NB4 (cell line): ENCODE data around the gene CEBPZOS.

Experiments used
- DNase-seq: peaks from one replicate; pipeline ENCODE4 v3.0.0; 2010; ENCODE audit warnings: low read depth
- H3K4me3 ChIP-seq: one replicate; pipeline ENCODE4 v1.5.1; 2011; ENCODE audit warnings: mild to moderate bottlenecking, low read depth, low read length, moderate library complexity
- CTCF ChIP-seq: IDR thresholded peaks from one replicate; pipeline ENCODE4 v1.5.1; 2012; ENCODE audit warnings: low read depth, low read length
- MAX ChIP-seq: IDR thresholded peaks from 2 replicates; pipeline ENCODE4 v1.6.1; 2011; ENCODE audit warnings: low read depth, low read length
- MYC ChIP-seq: IDR thresholded peaks from 2 replicates; pipeline ENCODE4 v1.6.1; 2011; ENCODE audit warnings: low read depth, low read length
- POLR2A ChIP-seq: IDR thresholded peaks from 2 replicates; pipeline ENCODE4 v1.6.1; 2011; ENCODE audit warnings: mild to moderate bottlenecking; ENCODE audit not compliant: insufficient read length; ENCODE audit errors: extremely low read depth

Gene CEBPZOS

GRCh38 chr2:37156071-37156856 lies 40.0 kb upstream of the CEBPZOS start:
- peak; percentile 58 for DNase-seq
- H3K4me3 ChIP-seq = peak overlapping the region; percentile 93
- TF ChIP-seq MAX = no peak
- TF ChIP-seq POLR2A = no peak
- no peak for TF ChIP-seq MYC
- TF ChIP-seq CTCF = no peak

GRCh38 chr2:37156857-37157714 lies 39.2 kb upstream of the CEBPZOS start, which contains the start of gene EIF2AK2:
Gene EIF2AK2 (minus strand): TSS chr2:37156980. CDS start chr2:37147806, 9,174 bp downstream.
- peak within 1 kb of the TSS; percentile 93 for H3K4me3 ChIP-seq
- TF ChIP-seq POLR2A (peak; percentile 42), MYC (peak; percentile 58; the same call in 1 of the 2 replicates), MAX (peak; percentile 62; the same call in 1 of the 2 replicates), CTCF (no peak)
- peak; percentile 92 for DNase-seq

- H3K4me3 ChIP-seq = no peak overlapping the region
- no peak for DNase-seq
- TF ChIP-seq MAX = no peak
- TF ChIP-seq POLR2A = no peak
- no peak for TF ChIP-seq CTCF
- TF ChIP-seq MYC = no peak
Observed at GRCh38 chr2:37164757-37165156, 31.5 kb upstream of the CEBPZOS start.

GRCh38 chr2:37167636-37168180 lies 28.6 kb upstream of the CEBPZOS start:
- H3K4me3 ChIP-seq = no peak overlapping the region
- TF ChIP-seq MYC (no peak), MAX (no peak), POLR2A (no peak), CTCF (no peak)
- DNase-seq = no peak

- H3K4me3 ChIP-seq = no peak overlapping the region
- TF ChIP-seq MYC (no peak), POLR2A (no peak), CTCF (peak; percentile 71)
- DNase-seq = peak; percentile 75
Observed at GRCh38 chr2:37168217-37168981, 27.9 kb upstream of the CEBPZOS start.
